Colonic mucosa (tissue), 4 donors: ENCODE data around the gene MSH2. TPM values are rescaled to one million over a fixed set of nuclear protein-coding genes. Genes with fewer than 3 reads are reported as not detected.

Source experiments
- DNase-seq: peaks from one replicate; pipeline ENCODE4 v3.0.0-alpha.2; 2020
- H3K27ac ChIP-seq: fragments of 200-600 bp; one replicate; pipeline ENCODE4 v1.8.0; 2021
- H3K27me3 ChIP-seq: fragments of 200-600 bp; one replicate; pipeline ENCODE4 v1.8.0; 2021
- H3K36me3 ChIP-seq: fragments of 200-600 bp; one replicate; pipeline ENCODE4 v1.8.0; 2021
- H3K4me1 ChIP-seq: fragments of 200-600 bp; one replicate; pipeline ENCODE4 v1.8.0; 2021; ENCODE audit warnings: mild to moderate bottlenecking
- H3K4me3 ChIP-seq: fragments of 200-600 bp; one replicate; pipeline ENCODE4 v1.8.0; 2021
- H3K9ac ChIP-seq, 2 donors: one replicate each; pipeline ENCODE4 v1.7.0; 2013; ENCODE audit warnings: control low read depth in 2 of 2, low read depth in 2 of 2, low read length in 2 of 2
- H3K9me3 ChIP-seq: fragments of 200-600 bp; one replicate; pipeline ENCODE4 v1.8.0; 2021
- CTCF ChIP-seq: fragments of 200-600 bp; IDR thresholded peaks from one replicate; pipeline ENCODE4 v1.8.0; 2022; ENCODE audit warnings: antibody characterized with exemption, mild to moderate bottlenecking
- intact Hi-C: fragments of 100-400 bp; cut with DNase I; formaldehyde crosslinking; loops from one replicate; pipeline ENCODE4 v1.14.1; 2022
- total RNA-seq, 2 donors: library from RNA; stranded (reverse); fragmentation: NEBNext Ultra II Directional in 1 of 2; extraction: Animal tissue kit (Norgen Biotek cat#: 25700) in 1 of 2; gene quantifications; one replicate each; pipeline ENCODE4 v1.2.1, GENCODE V29; 2021
- donor health status: healthy.
- donor health status: DM: no; HTN: no; CAD: no.
- donor health status: DM: no; HTN: no; CAD: no.

Gene MSH2
- total RNA-seq, 2 donors from 2014 or later = 16.5 to 35.1 TPM

- Histone ChIP-seq H3K9ac (no peak overlapping the region), H3K36me3 (no peaks in the 10 kb centered on the region), H3K27me3 (no peaks in the 10 kb centered on the region), H3K4me3 (no peak overlapping the region), H3K4me1 (no peaks in the 10 kb centered on the region), H3K27ac (no peak overlapping the region), H3K9me3 (no peaks in the 10 kb centered on the region)
- intact Hi-C loops = no loop called here
- TF ChIP-seq CTCF = no peak
- no peak for DNase-seq
These were observed 86.1 kb downstream of the MSH2 start for GRCh38 chr2:47488870-47489584.

GRCh38 chr2:47490406-47490805 lies 87.5 kb downstream of the MSH2 start:
- no peaks in the 10 kb centered on the region for H3K27me3 ChIP-seq
- no peaks in the 10 kb centered on the region for H3K4me1 ChIP-seq
- H3K9me3 ChIP-seq = no peaks in the 10 kb centered on the region
- H3K27ac ChIP-seq = no peak overlapping the region
- H3K9ac ChIP-seq = no peak overlapping the region
- H3K36me3 ChIP-seq = no peaks in the 10 kb centered on the region
- intact Hi-C loops = no loop called here
- DNase-seq = no peak
- no peak for TF ChIP-seq CTCF
- no peak overlapping the region for H3K4me3 ChIP-seq

GRCh38 chr2:47493317-47494035 lies 90.5 kb downstream of the MSH2 start:
- no peak for DNase-seq
- Histone ChIP-seq H3K27me3 (no peaks in the 10 kb centered on the region), H3K4me1 (no peaks in the 10 kb centered on the region), H3K36me3 (no peaks in the 10 kb centered on the region), H3K27ac (no peak overlapping the region), H3K9me3 (no peaks in the 10 kb centered on the region), H3K4me3 (no peak overlapping the region), H3K9ac (no peak overlapping the region)
- intact Hi-C loops = no loop called here
- TF ChIP-seq CTCF = no peak

GRCh38 chr2:47494267-47495130 lies 91.5 kb downstream of the MSH2 start:
- H3K4me1 ChIP-seq = no peaks in the 10 kb centered on the region
- intact Hi-C loops = no loop called here
- no peak overlapping the region for H3K4me3 ChIP-seq
- no peak for DNase-seq
- H3K27me3 ChIP-seq = no peaks in the 10 kb centered on the region
- H3K9me3 ChIP-seq = no peaks in the 10 kb centered on the region
- no peak for TF ChIP-seq CTCF
- H3K9ac ChIP-seq = no peak overlapping the region
- H3K36me3 ChIP-seq = no peaks in the 10 kb centered on the region
- no peak overlapping the region for H3K27ac ChIP-seq

GRCh38 chr2:47497843-47498460 lies 95.0 kb downstream of the MSH2 start:
- no peak overlapping the region for H3K9ac ChIP-seq
- no peak overlapping the region for H3K4me3 ChIP-seq
- no peaks in the 10 kb centered on the region for H3K27me3 ChIP-seq
- H3K9me3 ChIP-seq = no peaks in the 10 kb centered on the region
- no peak for DNase-seq
- no peak overlapping the region for H3K27ac ChIP-seq
- no peaks in the 10 kb centered on the region for H3K4me1 ChIP-seq
- H3K36me3 ChIP-seq = no peaks in the 10 kb centered on the region
- intact Hi-C loops = no loop called here
- no peak for TF ChIP-seq CTCF
